ENCODE results near the gene HCK. TPM values are rescaled to one million over a fixed set of nuclear protein-coding genes. Genes with fewer than 3 reads are reported as not detected.

HCK gene
- polyA plus RNA-seq, 1 experiment, result not detected

DNA sequence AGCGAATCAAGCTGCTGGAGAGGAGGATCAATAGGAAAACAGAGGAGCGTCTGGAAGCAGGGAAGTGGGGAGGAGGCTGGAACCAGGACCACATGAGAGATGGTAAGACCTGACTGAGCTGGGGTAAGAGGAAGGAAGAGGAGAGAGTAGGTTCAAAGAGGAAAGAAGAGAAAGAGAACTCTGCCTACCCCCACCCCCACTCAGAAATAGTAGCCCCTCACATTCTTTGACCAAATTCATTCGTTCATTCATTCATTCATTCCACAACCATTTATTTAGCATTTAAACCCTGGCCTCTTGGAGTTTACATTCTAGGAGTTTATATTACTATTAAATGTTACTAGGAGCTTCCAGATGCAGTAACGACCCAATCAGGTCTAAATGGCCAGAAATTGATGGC is 15.8 kb upstream of the HCK start:
- TF ChIP-seq, protein P1, sequence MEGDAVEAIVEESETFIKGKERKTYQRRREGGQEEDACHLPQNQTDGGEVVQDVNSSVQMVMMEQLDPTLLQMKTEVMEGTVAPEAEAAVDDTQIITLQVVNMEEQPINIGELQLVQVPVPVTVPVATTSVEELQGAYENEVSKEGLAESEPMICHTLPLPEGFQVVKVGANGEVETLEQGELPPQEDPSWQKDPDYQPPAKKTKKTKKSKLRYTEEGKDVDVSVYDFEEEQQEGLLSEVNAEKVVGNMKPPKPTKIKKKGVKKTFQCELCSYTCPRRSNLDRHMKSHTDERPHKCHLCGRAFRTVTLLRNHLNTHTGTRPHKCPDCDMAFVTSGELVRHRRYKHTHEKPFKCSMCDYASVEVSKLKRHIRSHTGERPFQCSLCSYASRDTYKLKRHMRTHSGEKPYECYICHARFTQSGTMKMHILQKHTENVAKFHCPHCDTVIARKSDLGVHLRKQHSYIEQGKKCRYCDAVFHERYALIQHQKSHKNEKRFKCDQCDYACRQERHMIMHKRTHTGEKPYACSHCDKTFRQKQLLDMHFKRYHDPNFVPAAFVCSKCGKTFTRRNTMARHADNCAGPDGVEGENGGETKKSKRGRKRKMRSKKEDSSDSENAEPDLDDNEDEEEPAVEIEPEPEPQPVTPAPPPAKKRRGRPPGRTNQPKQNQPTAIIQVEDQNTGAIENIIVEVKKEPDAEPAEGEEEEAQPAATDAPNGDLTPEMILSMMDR (IDR thresholded peaks at IDR 0.05; ENCODE audit: low read depth, low read length), result no peak
- ChIA-PET CTCF (interaction anchor here (1.1 to 2.4 kb wide), 2 partner anchors 85 to 213 kb away, joined by 5 to 7 read pairs; partner anchors contain the start of gene PDRG1), POLR2A (interaction anchor here (0.5 kb wide), 1 partner anchor 31 kb away, joined by 3 read pairs; no protein-coding TSS in a partner anchor)
- no peak for DNase-seq (ENCODE audit: low read depth, low spot score)
- Histone ChIP-seq H3K9me3 (ENCODE audit: control insufficient read depth, insufficient read depth, low read length) (peaks cover 4% of the 10 kb centered on the region), H3K27ac (ENCODE audit: low read depth, low read length) (no peak overlapping the region), H3K4me3 (ENCODE audit: low read depth, low read length) (no peak overlapping the region), H3K27me3 (ENCODE audit: control insufficient read depth, insufficient read depth, low read length) (peaks cover 54% of the 10 kb centered on the region)

DNA sequence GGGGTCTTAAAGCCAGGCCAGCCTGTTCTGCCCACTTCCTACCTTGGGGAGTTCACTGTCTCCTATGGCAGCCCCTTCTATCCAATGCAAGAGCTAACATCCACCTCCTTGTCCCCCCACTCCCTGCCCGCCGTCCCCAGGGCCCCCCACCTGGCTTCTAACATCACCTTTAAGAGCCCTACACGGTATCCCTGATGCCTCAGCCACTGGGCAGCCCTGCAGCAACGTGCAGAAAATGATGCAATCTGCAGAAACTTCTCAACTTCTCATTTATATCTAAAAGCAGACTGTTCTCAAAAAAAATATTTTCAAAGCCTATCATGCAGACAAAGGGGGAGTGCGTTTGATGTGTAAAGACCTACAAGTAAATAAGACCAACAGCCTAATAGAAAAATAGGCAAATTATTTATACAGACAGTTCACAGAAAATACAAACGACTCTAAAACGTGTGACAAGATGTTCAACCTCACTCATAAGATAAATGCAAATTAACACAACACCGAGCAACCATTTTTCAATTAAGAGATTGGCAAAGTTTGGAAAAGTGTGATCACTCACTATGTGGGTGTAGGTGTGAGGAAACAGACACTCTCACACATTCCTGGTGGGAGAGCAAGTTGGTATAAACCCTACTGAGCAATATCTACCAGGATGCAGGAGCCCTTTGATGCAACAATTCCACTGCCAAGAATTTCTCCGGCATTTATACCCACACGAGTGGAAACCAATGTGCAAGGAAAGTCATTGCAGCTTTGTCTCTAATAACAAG is 15.1 kb upstream of the HCK start:
- Histone ChIP-seq H3K27me3 (ENCODE audit: control insufficient read depth, insufficient read depth, low read length) (peaks cover 55% of the 10 kb centered on the region), H3K27ac (ENCODE audit: low read depth, low read length) (no peak overlapping the region), H3K4me3 (ENCODE audit: low read depth, low read length) (no peak overlapping the region), H3K9me3 (ENCODE audit: control insufficient read depth, insufficient read depth, low read length) (peaks cover 4% of the 10 kb centered on the region)
- POLR2A ChIA-PET, result interaction anchor here (0.5 kb wide), 1 partner anchor 30 kb away, joined by 3 read pairs; no protein-coding TSS in a partner anchor
- no peak for DNase-seq (ENCODE audit: low read depth, low spot score)
- CTCF ChIA-PET, result interaction anchor here (0.6 to 1.1 kb wide), 3 partner anchors 19 to 99 kb away, joined by 3 to 5 read pairs (median 5); partner anchors contain the start of gene PDRG1
- TF ChIP-seq, protein P1 (IDR thresholded peaks at IDR 0.05; ENCODE audit: low read depth, low read length), result no peak

DNA sequence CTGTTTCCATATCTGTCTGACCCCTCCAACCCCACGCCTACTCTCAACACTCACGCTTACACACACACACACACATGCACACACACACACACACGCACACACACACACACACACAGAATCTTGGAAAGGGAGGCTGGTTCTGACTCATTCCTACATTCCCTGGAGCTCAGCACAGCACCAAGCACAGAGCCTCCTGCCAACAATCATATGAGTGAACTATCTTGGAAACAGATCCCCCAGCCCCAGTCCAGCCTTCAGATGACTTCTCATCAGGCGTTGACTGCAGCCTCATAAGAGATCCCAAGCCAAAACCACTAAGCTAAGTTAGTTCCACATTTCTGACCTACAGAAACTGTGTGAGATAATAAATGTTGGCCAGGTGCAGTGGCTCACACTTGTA is 14.1 kb upstream of the HCK start:
- CTCF ChIA-PET, result interaction anchor here (1.2 kb wide), 1 partner anchor 185 kb away, joined by 3 read pairs; no protein-coding TSS in a partner anchor

DNA sequence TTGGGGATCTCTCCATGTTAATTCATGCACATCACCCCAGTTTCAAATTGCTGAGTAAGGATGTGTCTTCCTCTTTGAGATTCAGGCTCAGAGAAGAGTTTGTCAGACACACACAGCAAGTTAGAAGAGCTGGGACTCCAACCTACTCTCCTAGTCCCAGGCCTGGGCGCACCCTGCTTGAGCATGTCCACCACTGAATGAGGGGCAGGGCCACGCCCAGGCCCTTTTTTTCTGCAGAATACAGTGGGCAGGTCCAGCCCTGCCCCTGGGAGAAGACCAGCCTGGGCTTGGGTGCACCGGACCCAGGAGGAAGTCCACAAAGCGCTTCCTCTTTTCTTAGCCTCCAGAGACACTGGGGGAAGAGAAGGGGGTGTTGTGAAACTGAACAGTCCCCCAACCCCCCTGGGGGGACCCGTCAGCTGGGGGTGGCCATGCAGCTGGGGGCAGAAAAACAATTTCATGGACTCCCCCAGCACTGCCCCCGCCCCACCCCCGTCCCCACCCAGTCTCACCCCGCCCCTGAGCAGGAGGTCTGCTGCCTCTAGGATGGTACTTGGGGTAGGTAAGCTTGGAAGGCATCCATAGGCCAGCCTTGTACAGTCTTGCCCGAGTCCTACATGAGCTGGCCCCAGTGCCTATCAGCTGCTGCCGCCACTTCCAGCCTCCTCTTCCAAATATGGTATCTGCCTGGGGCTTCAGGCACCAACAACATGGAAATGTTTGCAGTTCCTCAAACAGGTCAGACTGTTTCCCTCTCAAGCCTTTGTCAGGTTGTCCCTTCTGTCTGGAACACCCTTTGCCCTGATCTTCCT is 11.7 kb upstream of the HCK start:
- no peak overlapping the region for H3K27ac ChIP-seq (ENCODE audit: low read depth, low read length)
- CTCF ChIA-PET, result no interaction called here
- TF ChIP-seq, protein P1 (IDR thresholded peaks at IDR 0.05; ENCODE audit: low read depth, low read length), result no peak

More for the DNA sequence above, 14.1 kb upstream of the HCK start:
- Histone ChIP-seq H3K9me3 (ENCODE audit: control insufficient read depth, insufficient read depth, low read length) (peaks cover 4% of the 10 kb centered on the region), H3K27me3 (ENCODE audit: control insufficient read depth, insufficient read depth, low read length) (peaks cover 53% of the 10 kb centered on the region), H3K4me3 (ENCODE audit: low read depth, low read length) (no peak overlapping the region), H3K27ac (ENCODE audit: low read depth, low read length) (no peak overlapping the region)
- TF ChIP-seq, protein P1 (IDR thresholded peaks at IDR 0.05; ENCODE audit: low read depth, low read length), result no peak
- POLR2A ChIA-PET, result interaction anchor here (0.6 kb wide), 1 partner anchor 537 kb away, joined by 3 read pairs; no protein-coding TSS in a partner anchor
- no peak for DNase-seq (ENCODE audit: low read depth, low spot score)

More for the DNA sequence above, 11.7 kb upstream of the HCK start:
- POLR2A ChIA-PET, result no interaction called here
- H3K4me3 ChIP-seq (ENCODE audit: low read depth, low read length), result no peak overlapping the region
- no peak for DNase-seq (ENCODE audit: low read depth, low spot score)
- H3K27me3 ChIP-seq (ENCODE audit: control insufficient read depth, insufficient read depth, low read length), result peaks cover 33% of the 10 kb centered on the region
- H3K9me3 ChIP-seq (ENCODE audit: control insufficient read depth, insufficient read depth, low read length), result peaks cover 4% of the 10 kb centered on the region
